Measurements from ENCODE around the gene EPHA3. TPM values are rescaled to one million over a fixed set of nuclear protein-coding genes. Genes with fewer than 3 reads are reported as not detected.

EPHA3 gene
- polyA plus RNA-seq, 1 donor from 2014 or later: 33.0 TPM

- Histone ChIP-seq H3K27ac (ENCODE audit: low read length) (no peak overlapping the region), H3K4me2 (ENCODE audit: low read length) (no peak overlapping the region), H3F3A (ENCODE audit: insufficient read depth, low read length, poor library complexity, severe bottlenecking) (no peaks in the 10 kb centered on the region), H3K9ac (ENCODE audit: low read length) (no peak overlapping the region), H3K36me3 (ENCODE audit: insufficient read depth, low read length) (no peaks in the 10 kb centered on the region), H3K9me3 (ENCODE audit: low read length) (no peaks in the 10 kb centered on the region), H3K79me2 (replicated peaks; ENCODE audit: insufficient read depth, low read length) (peaks cover 12% of the 10 kb centered on the region), H3K27me3 (ENCODE audit: insufficient read depth, low read depth, low read length) (no peaks in the 10 kb centered on the region), H4K20me1 (ENCODE audit: insufficient read depth) (no peaks in the 10 kb centered on the region), H3K9me2 (ENCODE audit: insufficient read depth, low read length) (no peaks in the 10 kb centered on the region), H2AFZ (ENCODE audit: low read depth, low read length) (no peak overlapping the region), H3K4me3 (ENCODE audit: low read length) (no peak overlapping the region)
- TF ChIP-seq POLR2AphosphoS5 (IDR thresholded peaks at IDR 0.05): no peak
- TF ChIP-seq CTCF (IDR thresholded peaks at IDR 0.05; ENCODE audit: poor library complexity, severe bottlenecking): no peak
- no peak for TF ChIP-seq REST (IDR thresholded peaks at IDR 0.05; ENCODE audit: borderline replicate concordance)
- TF ChIP-seq TAF1 (IDR thresholded peaks at IDR 0.05; ENCODE audit: low read depth): no peak
- no peak for TF ChIP-seq MXI1 (conservative IDR thresholded peaks at IDR 0.05; ENCODE audit: poor library complexity, severe bottlenecking)
Measured at GRCh38 chr3:89104499-89104898, 2.9 kb upstream of the EPHA3 start.

- no peaks in the 10 kb centered on the region for H4K20me1 ChIP-seq (ENCODE audit: insufficient read depth)
- no peaks in the 10 kb centered on the region for H3K9me2 ChIP-seq (ENCODE audit: insufficient read depth, low read length)
- no peaks in the 10 kb centered on the region for H3K9me3 ChIP-seq (ENCODE audit: low read length)
- H3K79me2 ChIP-seq (replicated peaks; ENCODE audit: insufficient read depth, low read length): peaks cover 22% of the 10 kb centered on the region
- H3K36me3 ChIP-seq (ENCODE audit: insufficient read depth, low read length): no peaks in the 10 kb centered on the region
- H3F3A ChIP-seq (ENCODE audit: insufficient read depth, low read length, poor library complexity, severe bottlenecking): no peaks in the 10 kb centered on the region
- H3K4me2 ChIP-seq (ENCODE audit: low read length): no peak overlapping the region
- no peaks in the 10 kb centered on the region for H3K27me3 ChIP-seq (ENCODE audit: insufficient read depth, low read depth, low read length)
- H3K27ac ChIP-seq (ENCODE audit: low read length): no peak overlapping the region
- TF ChIP-seq POLR2AphosphoS5 (IDR thresholded peaks at IDR 0.05): no peak
- no peak for TF ChIP-seq EP300 (conservative IDR thresholded peaks at IDR 0.05; ENCODE audit: poor library complexity, severe bottlenecking)
- no peak overlapping the region for H2AFZ ChIP-seq (ENCODE audit: low read depth, low read length)
- no peak overlapping the region for H3K9ac ChIP-seq (ENCODE audit: low read length)
- H3K4me3 ChIP-seq (ENCODE audit: low read length): no peak overlapping the region
Measured at GRCh38 chr3:89105503-89105902, 1.9 kb upstream of the EPHA3 start.

GRCh38 chr3:89108291-89108550 is 800 bp downstream of the EPHA3 start:
- Histone ChIP-seq H3K4me3 (ENCODE audit: low read length) (peak overlapping the region; percentile 76), H3K79me2 (replicated peaks; ENCODE audit: insufficient read depth, low read length) (peaks cover 42% of the 10 kb centered on the region), H2AFZ (ENCODE audit: low read depth, low read length) (peak overlapping the region; percentile 15), H3K36me3 (ENCODE audit: insufficient read depth, low read length) (no peaks in the 10 kb centered on the region), H3K27me3 (ENCODE audit: insufficient read depth, low read depth, low read length) (no peaks in the 10 kb centered on the region), H3F3A (ENCODE audit: insufficient read depth, low read length, poor library complexity, severe bottlenecking) (no peaks in the 10 kb centered on the region), H4K20me1 (ENCODE audit: insufficient read depth) (no peaks in the 10 kb centered on the region), H3K9me2 (ENCODE audit: insufficient read depth, low read length) (no peaks in the 10 kb centered on the region), H3K27ac (ENCODE audit: low read length) (peak overlapping the region; percentile 79), H3K9me3 (ENCODE audit: low read length) (no peaks in the 10 kb centered on the region), H3K4me2 (ENCODE audit: low read length) (peak overlapping the region; percentile 33), H3K9ac (ENCODE audit: low read length) (peak overlapping the region; percentile 66)
- no peak for TF ChIP-seq POLR2AphosphoS5 (IDR thresholded peaks at IDR 0.05)
- no peak for TF ChIP-seq RAD21 (conservative IDR thresholded peaks at IDR 0.05)
- no peak for TF ChIP-seq MXI1 (conservative IDR thresholded peaks at IDR 0.05; ENCODE audit: poor library complexity, severe bottlenecking)
- no peak for TF ChIP-seq REST (IDR thresholded peaks at IDR 0.05; ENCODE audit: borderline replicate concordance)
- no peak for TF ChIP-seq EZH2 (IDR thresholded peaks at IDR 0.05; ENCODE audit: borderline replicate concordance, insufficient read depth, low read length, poor library complexity, severe bottlenecking)
- TF ChIP-seq EP300 (conservative IDR thresholded peaks at IDR 0.05; ENCODE audit: poor library complexity, severe bottlenecking): no peak
- no peak for TF ChIP-seq CTCF (IDR thresholded peaks at IDR 0.05; ENCODE audit: poor library complexity, severe bottlenecking)
- no peak for TF ChIP-seq SMC3 (conservative IDR thresholded peaks at IDR 0.05; ENCODE audit: poor library complexity)
- TF ChIP-seq TAF1 (IDR thresholded peaks at IDR 0.05; ENCODE audit: low read depth): no peak
